Erythroblast (primary cell): ENCODE measurements around the gene DDX3Y.

Experiments
- DNase-seq, 2 experiments: peaks; one replicate each; lab custom pipeline; 2025; lab: John Stamatoyannopoulos, UW
- GATA1 ChIP-seq: IDR thresholded peaks from 2 replicates; pipeline ENCODE4 v1.6.1; 2011; ENCODE audit warnings: low read depth, mild to moderate bottlenecking, control low read depth, low read length, moderate library complexity
- POLR2A ChIP-seq: IDR thresholded peaks from 2 replicates; pipeline ENCODE4 v1.6.1; 2011; ENCODE audit warnings: mild to moderate bottlenecking, low read length

The DDX3Y gene

DNA sequence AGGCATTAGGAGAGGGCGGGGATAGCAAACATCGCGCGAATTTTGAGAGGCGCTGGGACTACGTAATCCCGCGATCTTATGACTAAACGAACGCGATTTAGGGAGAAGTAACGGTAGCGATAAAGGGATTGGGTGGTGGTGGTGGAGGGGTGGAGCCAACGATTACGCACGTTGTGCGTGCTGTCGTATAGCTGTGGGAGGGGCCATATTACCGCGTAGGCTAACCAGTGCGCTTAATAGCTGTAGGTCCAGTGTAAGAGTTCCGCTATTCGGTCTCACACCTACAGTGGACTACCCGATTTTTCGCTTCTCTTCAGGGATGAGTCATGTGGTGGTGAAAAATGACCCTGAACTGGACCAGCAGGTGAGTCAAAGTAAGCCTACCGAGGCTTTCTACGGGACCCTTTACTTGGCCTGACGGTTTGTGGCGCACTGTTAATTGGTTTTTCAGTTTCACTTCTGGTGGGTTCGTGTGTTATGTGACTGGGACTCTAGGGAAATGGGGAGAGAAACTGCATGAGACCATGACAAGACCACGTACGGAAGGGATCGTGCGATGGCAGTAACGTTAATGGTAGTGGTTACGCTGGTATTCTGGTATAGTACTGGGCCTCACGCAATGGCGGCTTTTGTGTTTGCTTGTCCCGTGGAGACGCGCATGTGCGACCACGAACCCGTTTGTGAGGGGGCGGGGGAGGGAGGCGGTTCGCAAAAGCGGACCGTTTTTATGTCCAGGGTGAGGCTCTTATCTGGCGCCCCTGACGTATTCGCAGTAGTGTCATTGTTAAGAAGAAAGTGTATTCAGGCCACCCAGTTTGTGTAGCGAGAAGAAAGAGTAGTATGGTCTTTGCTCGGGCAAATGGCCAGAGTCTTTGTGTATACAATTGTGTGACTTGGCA is at the start of gene DDX3Y:
DDX3Y (plus strand) TSS at position 251 of the 899 bp plus-strand sequence; CDS start at position 320, 69 bp downstream.
- TF ChIP-seq GATA1 = no peak
- peak; percentile 95 for DNase-seq

DNA sequence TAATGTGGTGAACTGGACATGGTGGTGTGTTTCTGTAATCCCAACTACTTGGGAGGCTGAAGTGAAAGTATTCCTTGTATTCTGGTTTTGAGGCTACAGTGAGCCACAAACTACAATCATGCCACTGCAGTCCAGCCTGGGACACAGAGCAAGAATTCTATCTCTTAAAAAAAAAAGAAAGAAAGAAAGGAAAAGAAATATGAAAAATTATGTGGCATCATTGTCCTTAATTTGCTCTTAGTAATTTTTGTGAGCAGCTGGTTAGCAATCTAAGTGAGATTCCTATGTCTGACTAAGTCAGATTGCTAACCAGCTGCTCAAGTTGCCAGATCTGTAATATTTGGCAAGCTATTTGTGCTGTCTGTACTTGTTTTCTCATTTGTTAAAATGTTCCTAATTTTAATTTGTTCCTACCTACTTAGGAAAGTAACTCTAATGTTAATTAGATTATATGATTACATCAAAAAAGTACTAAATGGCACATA is 48.8 kb upstream of the DDX3Y start:
- DNase-seq = no peak

DNA sequence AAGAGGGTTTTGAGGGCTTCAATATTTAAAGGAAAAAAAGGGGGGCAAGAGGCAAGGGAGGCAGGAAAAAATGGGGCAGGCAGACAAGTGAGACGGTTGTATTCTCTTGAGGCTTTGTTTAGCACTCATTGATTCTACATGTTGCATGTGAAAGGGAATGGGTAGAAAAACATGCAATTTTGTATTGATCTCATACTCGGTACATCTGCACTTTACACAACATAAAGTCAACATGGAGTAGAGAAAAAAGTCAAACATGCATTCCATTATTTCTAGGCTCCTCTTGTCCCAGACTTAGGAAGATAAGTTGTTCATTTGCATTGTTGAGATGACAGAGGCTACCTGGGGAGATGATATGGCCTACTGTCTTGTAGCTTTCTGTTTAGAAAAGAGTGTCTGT is 36.7 kb upstream of the DDX3Y start:
- no peak for TF ChIP-seq GATA1
- no peak for TF ChIP-seq POLR2A
- no peak for DNase-seq

More for the DNA sequence above, 48.8 kb upstream of the DDX3Y start:
- no peak for TF ChIP-seq GATA1
- TF ChIP-seq POLR2A = no peak

DNA sequence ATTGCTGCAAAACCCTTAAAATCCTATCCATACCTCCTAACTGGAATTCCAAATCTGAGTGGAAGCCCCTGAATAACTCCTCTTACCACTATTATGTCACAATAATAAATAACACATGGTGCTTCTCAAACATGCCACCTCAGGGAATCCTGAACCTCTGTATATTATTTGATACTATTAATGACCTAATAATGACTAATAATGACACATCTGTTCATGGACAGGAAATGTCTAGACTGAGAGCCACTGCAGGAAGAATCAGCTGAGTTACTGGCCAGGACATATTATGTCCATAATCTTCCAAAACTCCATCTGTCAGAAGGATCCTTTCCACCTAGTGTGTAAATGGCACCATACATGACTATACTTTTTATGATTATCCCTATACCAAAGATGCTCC is 7.7 kb upstream of the DDX3Y start:
- TF ChIP-seq POLR2A = no peak
- TF ChIP-seq GATA1 = no peak
- no peak for DNase-seq

DNA sequence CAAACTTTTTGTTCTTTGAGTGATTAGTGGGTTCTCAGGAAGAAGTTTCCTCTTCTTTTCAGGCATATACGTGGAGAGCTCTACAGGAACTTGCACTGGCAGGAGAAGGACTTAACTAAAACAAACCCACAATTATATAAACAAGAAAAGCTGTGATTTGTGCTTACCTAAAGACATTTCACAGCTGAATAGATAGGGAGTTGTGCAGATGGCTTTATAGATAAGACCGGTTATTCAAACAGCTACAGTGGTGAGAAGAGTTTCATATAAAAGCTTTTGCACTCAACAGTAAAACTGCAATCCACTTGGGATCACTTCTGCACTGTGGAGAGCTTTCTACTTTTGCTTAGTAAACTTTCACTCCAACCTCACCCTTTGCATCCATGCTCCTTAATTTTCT is 6.1 kb upstream of the DDX3Y start:
- TF ChIP-seq GATA1 = no peak
- TF ChIP-seq POLR2A = no peak
- DNase-seq = peak in 1 of 2 experiments; percentile 0

DNA sequence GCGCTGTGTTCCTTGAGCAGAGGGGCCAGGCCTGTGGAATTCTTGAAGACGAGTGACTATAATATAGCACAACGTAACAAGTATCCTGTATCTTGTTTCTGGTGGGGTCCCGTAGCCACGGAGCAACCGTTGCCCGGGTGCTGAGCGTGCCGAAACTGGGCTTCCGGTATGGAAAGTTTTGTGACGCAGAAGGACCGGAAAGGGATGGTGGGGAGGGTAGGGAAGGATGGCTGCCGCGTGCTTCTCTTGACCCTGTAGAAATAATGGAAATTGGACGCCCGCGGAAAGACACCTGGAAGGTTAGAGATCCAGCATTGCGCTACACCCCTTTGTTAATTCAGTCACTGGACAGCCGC is 827 bp downstream of the DDX3Y start:
- TF ChIP-seq GATA1 (no peak), POLR2A (no peak)
- DNase-seq = peak; percentile 83 to 84

DNA sequence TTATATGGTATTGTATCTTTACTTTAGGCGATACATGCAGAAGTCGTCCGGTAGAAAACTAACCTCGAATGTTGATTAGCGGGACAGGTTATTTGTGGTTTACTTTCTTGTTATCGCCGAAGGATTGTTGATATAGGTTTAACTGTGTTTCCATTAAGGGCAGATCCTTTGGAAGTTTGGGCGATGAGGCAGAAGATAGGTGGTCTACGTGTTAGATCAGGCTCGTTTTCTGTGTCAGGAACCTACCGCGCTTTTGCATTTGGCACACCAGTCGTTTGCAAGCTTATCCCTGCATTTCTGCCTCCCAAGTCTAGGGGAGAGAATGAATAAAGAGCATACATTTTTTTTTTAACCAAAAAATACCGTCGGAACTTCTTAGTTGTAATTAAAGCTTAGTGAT is 1.2 kb downstream of the DDX3Y start:
- TF ChIP-seq POLR2A (no peak), GATA1 (no peak)
- DNase-seq = peak; percentile 51 to 64

DNA sequence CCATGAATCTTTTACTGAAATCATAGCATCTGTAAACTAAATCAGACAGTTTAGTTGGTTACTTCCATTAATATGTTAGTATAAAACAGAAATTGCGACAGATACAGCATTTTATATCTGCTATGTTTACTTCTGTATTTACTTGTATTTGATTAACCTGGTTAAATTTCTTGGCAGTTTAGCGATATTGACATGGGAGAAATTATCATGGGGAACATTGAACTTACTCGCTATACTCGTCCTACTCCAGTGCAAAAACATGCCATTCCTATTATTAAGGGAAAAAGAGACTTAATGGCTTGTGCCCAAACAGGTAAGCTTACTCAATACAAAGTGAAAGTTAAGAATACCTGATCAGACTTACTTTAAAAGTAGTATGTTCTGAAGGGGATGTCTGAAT is 8.9 kb downstream of the DDX3Y start:
- TF ChIP-seq POLR2A (no peak), GATA1 (no peak)
- DNase-seq = no peak

DNA sequence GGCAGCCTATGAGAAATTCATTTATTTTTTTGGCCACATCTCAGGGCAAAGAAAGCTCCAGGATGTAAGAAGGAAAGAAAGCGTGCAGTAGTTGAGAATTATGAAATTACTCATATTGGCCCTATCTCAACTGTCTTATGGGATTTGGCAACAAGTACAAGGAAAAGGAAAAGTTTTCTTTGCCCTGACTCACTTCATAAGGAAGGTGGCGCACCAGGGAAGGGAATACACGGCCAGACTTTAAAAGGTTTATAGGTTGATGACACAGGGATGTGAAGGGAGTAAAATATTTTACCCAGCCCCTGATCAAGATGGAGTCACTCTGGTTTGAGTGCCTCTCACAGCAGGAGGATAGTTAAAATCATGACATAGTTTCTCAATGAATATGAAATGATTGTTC is 23.4 kb downstream of the DDX3Y start:
- no peak for TF ChIP-seq GATA1
- TF ChIP-seq POLR2A = no peak

DNA sequence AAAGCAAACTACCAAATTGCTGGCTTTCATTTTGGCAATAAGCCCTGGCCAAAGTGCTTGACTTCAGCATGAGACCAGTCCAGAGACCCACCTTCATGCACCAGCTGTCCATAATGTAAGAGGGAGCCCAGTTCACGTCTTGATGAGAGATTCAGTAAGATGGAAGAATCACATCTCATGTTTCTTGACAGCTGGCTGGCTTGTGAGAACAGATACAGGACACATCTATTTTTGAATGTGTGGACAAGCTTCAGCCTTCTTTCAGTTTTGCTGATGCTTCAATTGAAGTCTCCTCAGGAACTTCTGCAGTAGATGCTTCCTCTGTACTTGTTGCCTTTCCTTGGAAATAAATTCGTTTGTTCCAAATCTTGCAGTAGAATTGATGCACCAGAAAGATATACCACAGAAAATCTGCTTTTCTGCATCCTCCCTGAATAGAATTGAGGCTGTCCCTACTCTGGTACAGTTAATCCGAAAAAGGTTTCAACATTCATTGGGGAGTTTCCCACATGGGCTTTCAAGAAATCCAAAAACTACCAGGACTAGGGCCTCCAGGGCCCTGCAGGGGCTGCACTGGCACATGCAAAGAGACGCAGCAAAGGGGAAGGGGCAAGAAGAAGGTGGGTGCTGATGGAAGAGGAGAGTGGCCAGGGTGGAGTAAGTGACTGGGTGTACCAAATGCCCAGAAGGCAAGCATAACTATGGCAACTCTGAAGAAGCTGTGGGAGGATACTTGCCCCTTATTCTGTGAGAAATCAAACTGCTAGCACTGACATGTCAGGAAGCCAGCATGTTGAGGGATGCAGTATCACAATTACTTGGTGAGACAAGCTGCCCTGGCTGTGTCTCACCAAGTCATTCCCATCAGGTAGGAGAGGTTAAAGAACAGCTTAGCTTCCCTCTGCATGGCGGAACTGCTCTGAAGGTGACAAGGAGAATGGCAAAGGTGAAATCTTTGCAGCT is 37.3 kb downstream of the DDX3Y start:
- DNase-seq = no peak
- TF ChIP-seq GATA1 (no peak), POLR2A (no peak)

More for the DNA sequence above, 23.4 kb downstream of the DDX3Y start:
- peak in 1 of 2 experiments; percentile 0 for DNase-seq
